K562 (cell line): ENCODE results near the gene THAP2. TPM values are rescaled to one million over a fixed set of nuclear protein-coding genes. Genes with fewer than 3 reads are reported as not detected.

Source experiments
- ARNT ChIP-seq, 2 experiments: fragments of 450-650 bp; IDR thresholded peaks; 2 replicates each; pipeline ENCODE4 v1.6.1; 2016; ENCODE audit warnings: mild to moderate bottlenecking in 1 of 2
- BRD9 ChIP-seq: fragments of 450-650 bp; IDR thresholded peaks from 2 replicates; pipeline ENCODE4 v1.6.1; 2018; ENCODE audit warnings: low read depth; ENCODE audit not compliant: partially characterized antibody
- FOXK2 ChIP-seq, 2 experiments: fragments of 450-650 bp; IDR thresholded peaks in 1 of 2; conservative IDR thresholded peaks in 1 of 2; 2 replicates each; pipeline ENCODE4 v1.6.1; 2016; ENCODE audit warnings: low read depth in 2 of 2, mild to moderate bottlenecking in 1 of 2
- HLTF ChIP-seq: fragments of 450-650 bp; IDR thresholded peaks from 2 replicates; pipeline ENCODE4 v1.6.1; 2016
- KHSRP ChIP-seq: fragments of 450-650 bp; IDR thresholded peaks from 2 replicates; pipeline ENCODE4 v1.6.1; 2017
- MAFK ChIP-seq: IDR thresholded peaks from 2 replicates; pipeline ENCODE4 v1.6.1; 2011; ENCODE audit warnings: low read length, improper control_type of control experiment
- MTA1 ChIP-seq: fragments of 450-650 bp; IDR thresholded peaks from 2 replicates; pipeline ENCODE4 v1.6.1; 2017; ENCODE audit warnings: borderline replicate concordance
- POLR2AphosphoS5 ChIP-seq: IDR thresholded peaks from 2 replicates; pipeline ENCODE4 v1.6.1; 2011; ENCODE audit warnings: mild to moderate bottlenecking, low read depth, low read length, moderate library complexity; ENCODE audit not compliant: control insufficient read depth, insufficient read depth
- PRDM10 ChIP-seq: fragments of 450-650 bp; IDR thresholded peaks from 2 replicates; pipeline ENCODE4 v1.6.1; 2018; ENCODE audit not compliant: partially characterized antibody
- RBFOX2 ChIP-seq: fragments of 200-400 bp; formaldehyde crosslinking; IDR thresholded peaks from 2 replicates; pipeline ENCODE4 v1.6.1; 2017; ENCODE audit warnings: low read depth, mild to moderate bottlenecking, low read length, moderate library complexity
- RBM25 ChIP-seq: fragments of 200-400 bp; formaldehyde crosslinking; IDR thresholded peaks from 2 replicates; pipeline ENCODE4 v1.6.1; 2018; ENCODE audit warnings: low read length, low read depth, moderate library complexity; ENCODE audit not compliant: severe bottlenecking
- SP1 ChIP-seq: sonication (generic); formaldehyde crosslinking; IDR thresholded peaks from 2 replicates; pipeline ENCODE4 v1.8.1; 2022; ENCODE audit warnings: mild to moderate bottlenecking, missing genetic modification reagents
- THRAP3 ChIP-seq: fragments of 450-650 bp; IDR thresholded peaks from 2 replicates; pipeline ENCODE4 v1.6.1; 2016; ENCODE audit warnings: mild to moderate bottlenecking, inconsistent platforms, borderline replicate concordance
- XRCC5 ChIP-seq: fragments of 200-400 bp; formaldehyde crosslinking; IDR thresholded peaks from 2 replicates; pipeline ENCODE4 v1.6.1; 2017; ENCODE audit warnings: low read depth, mild to moderate bottlenecking, low read length
- ZBTB43 ChIP-seq: sonication (generic); formaldehyde crosslinking; IDR thresholded peaks from 2 replicates; pipeline ENCODE4 v1.8.0; 2023; ENCODE audit warnings: mild to moderate bottlenecking, missing genetic modification reagents
- ZNF134 ChIP-seq: fragments of 250-450 bp; sonication (Bioruptor Pico); conservative IDR thresholded peaks from 2 replicates; pipeline ENCODE4 v1.4.0; 2020
- ZNF644 ChIP-seq: fragments of 200-800 bp; sonication (Bioruptor generic); IDR thresholded peaks from 2 replicates; pipeline ENCODE4 v1.6.1; 2016; ENCODE audit warnings: low read depth, missing genetic modification characterization, missing compliant biosample characterization
- ZSCAN29 ChIP-seq: fragments of 450-650 bp; IDR thresholded peaks from 2 replicates; pipeline ENCODE4 v1.6.1; 2017
- polyA plus RNA-seq, 8 experiments: library from polyadenylated mRNA; depleted of rRNA in 4 of 8; stranded (reverse) in 5 of 8; unstranded in 3 of 8; fragments of >200 nt; fragmentation: Nextera tagmentation in 2 of 8; fragmentation: Illumina TruSeq in 1 of 8; extraction: Ambion mirVana in 2 of 8; extraction: Trizol in 1 of 8; gene quantifications; 2 replicates each; pipeline versions ENCODE4 v1.2.1 to v1.2.3, GENCODE V29; 2011 to 2014; ENCODE audit warnings: inconsistent platforms in 1 of 8, missing spikeins in 1 of 8
- total RNA-seq, 7 experiments: library from RNA; depleted of rRNA in 6 of 7; stranded (reverse); fragments of >200 nt in 6 of 7; fragmentation: Illumina TruSeq in 2 of 7; extraction: Trizol in 2 of 7; gene quantifications; 2 replicates each; pipeline versions ENCODE4 v1.2.1 to v1.2.3, GENCODE V29; 2011 to 2021; ENCODE audit warnings: low replicate concordance in 1 of 7
- TF ChIP-seq, protein P1 (sequence below): sonication (generic); formaldehyde crosslinking; IDR thresholded peaks from 2 replicates; pipeline ENCODE4 v1.9.0; 2022; ENCODE audit warnings: mild to moderate bottlenecking, missing genetic modification reagents
- TF ChIP-seq, protein P2 (sequence below), 2 experiments: IDR thresholded peaks; 2 replicates each; pipeline ENCODE4 v1.6.1; 2012; ENCODE audit warnings: improper control_type of control experiment in 2 of 2, low read depth in 2 of 2, low read length in 2 of 2, borderline replicate concordance in 1 of 2

Gene THAP2
- total and polyA plus RNA-seq, 9 of the 15 experiments (the other 6 are each of a cell fraction or from before 2014, with no cell fraction given), result 1.8 to 18.9 (median 7.3) TPM

DNA sequence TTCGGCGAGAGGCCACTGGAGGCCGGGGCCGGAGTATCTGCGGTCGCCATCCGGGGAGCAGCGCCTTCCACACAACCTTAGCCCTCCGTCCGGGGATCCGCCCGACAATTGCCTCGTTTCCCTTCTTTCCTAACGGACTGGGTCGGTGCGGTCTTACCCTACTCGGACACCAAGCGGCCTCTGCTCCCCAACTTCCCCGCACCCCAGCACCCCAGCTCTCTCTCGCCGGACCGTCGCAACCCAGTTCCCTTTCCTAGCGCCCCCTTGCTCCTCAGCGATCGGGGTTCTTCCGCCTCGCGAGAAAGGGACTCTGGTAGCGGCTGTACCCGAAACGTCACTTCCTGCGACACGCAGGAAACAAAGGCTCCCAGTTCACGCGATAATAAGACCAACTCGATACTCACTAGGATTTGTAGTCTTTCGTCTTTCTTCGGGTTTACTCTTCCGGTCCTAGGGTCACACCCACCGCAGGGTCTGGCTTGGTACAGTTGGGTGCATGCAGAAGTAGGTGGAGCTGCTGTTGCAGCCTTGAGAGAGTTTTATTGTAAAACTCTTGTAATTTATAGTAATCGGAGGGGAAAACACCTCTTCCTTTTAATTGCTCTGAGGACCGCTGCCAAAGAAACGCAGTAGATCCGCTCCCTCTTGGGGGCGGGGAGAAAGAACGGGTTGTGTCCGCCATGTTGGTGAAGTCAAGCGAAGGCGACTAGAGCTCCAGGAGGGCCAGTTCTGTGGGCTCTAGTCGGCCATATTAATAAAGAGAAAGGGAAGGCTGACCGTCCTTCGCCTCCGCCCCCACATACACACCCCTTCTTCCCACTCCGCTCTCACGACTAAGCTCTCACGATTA is at the start of gene THAP2, which contains the start of gene ZFC3H1 (continued):
- TF ChIP-seq PRDM10 (peak; percentile 83), MTA1 (peak; percentile 23; the same call in 1 of the 2 replicates), ZNF644 (tag) (peak; percentile 91; the same call in 1 of the 2 replicates), FOXK2 (conservative IDR thresholded peaks at IDR 0.05 in 1 of 2, IDR thresholded peaks at IDR 0.05 in 1 of 2; ENCODE audit: low read depth in 2 of 2) (peak; percentile 82 to 86), RBFOX2 (peak; percentile 90), MAFK (no peak), ZSCAN29 (0 out of 2 replicates have a peak, but pooled peaks have one; percentile 19), RBM25 (peak; percentile 59), BRD9 (peak; percentile 23), SP1 (peak; percentile 84), HLTF (peak; percentile 85; the same call in 1 of the 2 replicates), POLR2AphosphoS5 (peak; percentile 88), ARNT (IDR thresholded peaks at IDR 0.05) (peak in 1 of 2 experiments; percentile 39; a peak in 1 of 4 replicates), THRAP3 (0 out of 2 replicates have a peak, but pooled peaks have one; percentile 18), KHSRP (no peak), ZBTB43 (CRISPR knock-in tag) (0 out of 2 replicates have a peak, but pooled peaks have one; percentile 71), XRCC5 (peak; percentile 34), ZNF134 (CRISPR knock-in tag) (0 out of 2 replicates have a peak, but pooled peaks have one; percentile 8)
- TF ChIP-seq, protein P1, sequence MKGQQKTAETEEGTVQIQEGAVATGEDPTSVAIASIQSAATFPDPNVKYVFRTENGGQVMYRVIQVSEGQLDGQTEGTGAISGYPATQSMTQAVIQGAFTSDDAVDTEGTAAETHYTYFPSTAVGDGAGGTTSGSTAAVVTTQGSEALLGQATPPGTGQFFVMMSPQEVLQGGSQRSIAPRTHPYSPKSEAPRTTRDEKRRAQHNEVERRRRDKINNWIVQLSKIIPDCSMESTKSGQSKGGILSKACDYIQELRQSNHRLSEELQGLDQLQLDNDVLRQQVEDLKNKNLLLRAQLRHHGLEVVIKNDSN (CRISPR knock-in tag), result no peak
- TF ChIP-seq, protein P2, sequence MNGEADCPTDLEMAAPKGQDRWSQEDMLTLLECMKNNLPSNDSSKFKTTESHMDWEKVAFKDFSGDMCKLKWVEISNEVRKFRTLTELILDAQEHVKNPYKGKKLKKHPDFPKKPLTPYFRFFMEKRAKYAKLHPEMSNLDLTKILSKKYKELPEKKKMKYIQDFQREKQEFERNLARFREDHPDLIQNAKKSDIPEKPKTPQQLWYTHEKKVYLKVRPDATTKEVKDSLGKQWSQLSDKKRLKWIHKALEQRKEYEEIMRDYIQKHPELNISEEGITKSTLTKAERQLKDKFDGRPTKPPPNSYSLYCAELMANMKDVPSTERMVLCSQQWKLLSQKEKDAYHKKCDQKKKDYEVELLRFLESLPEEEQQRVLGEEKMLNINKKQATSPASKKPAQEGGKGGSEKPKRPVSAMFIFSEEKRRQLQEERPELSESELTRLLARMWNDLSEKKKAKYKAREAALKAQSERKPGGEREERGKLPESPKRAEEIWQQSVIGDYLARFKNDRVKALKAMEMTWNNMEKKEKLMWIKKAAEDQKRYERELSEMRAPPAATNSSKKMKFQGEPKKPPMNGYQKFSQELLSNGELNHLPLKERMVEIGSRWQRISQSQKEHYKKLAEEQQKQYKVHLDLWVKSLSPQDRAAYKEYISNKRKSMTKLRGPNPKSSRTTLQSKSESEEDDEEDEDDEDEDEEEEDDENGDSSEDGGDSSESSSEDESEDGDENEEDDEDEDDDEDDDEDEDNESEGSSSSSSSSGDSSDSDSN (IDR thresholded peaks at IDR 0.05; ENCODE audit: borderline replicate concordance in 1 of 2, low read depth in 2 of 2, low read length in 2 of 2), result peak; percentile 89 to 91
